Stimulated activated memory B cell treated with anti-CD40 and anti-IgM and Interleukin-4, amounts not matched to agents 10 μg/mL and 1 μg/mL and 100 μg/mL, for 72 hours (primary cell): Measurements from ENCODE around the gene KCNJ6.
"Not testable (repeated sequence)": the region's sequence is repeated elsewhere in the genome, so short reads cannot be mapped to it uniquely, and the experiment has no call there.

Source experiments
- ATAC-seq: fragments of 150-1000 bp; cut with Tn5 transposase; 2 replicates; pipeline ENCODE4 v1.10.0; 2021
- H3K27ac Mint-ChIP-seq: one replicate; pipeline ENCODE4 v1.8.0; 2022; ENCODE audit warnings: mild to moderate bottlenecking, mixed read lengths
- H3K27me3 Mint-ChIP-seq: one replicate; pipeline ENCODE4 v1.8.0; 2022; ENCODE audit warnings: mixed read lengths
- H3K36me3 Mint-ChIP-seq: one replicate; pipeline ENCODE4 v1.8.0; 2022; ENCODE audit warnings: mixed read lengths
- H3K4me1 Mint-ChIP-seq: one replicate; pipeline ENCODE4 v1.8.0; 2022; ENCODE audit warnings: mixed read lengths
- H3K4me3 Mint-ChIP-seq: one replicate; pipeline ENCODE4 v1.8.0; 2022; ENCODE audit warnings: mild to moderate bottlenecking, moderate library complexity, mixed read lengths
- H3K9me3 Mint-ChIP-seq: one replicate; pipeline ENCODE4 v1.8.0; 2022; ENCODE audit warnings: mixed read lengths

The KCNJ6 gene

GRCh38 chr21:37618081-37618480, 298.2 kb downstream of the KCNJ6 start:
- peaks cover 7% of the 10 kb centered on the region for H3K9me3 Mint-ChIP-seq
- H3K4me1 Mint-ChIP-seq: no peaks in the 10 kb centered on the region
- H3K27me3 Mint-ChIP-seq: peaks cover 19% of the 10 kb centered on the region
- no peak overlapping the region for H3K27ac Mint-ChIP-seq
- H3K4me3 Mint-ChIP-seq: no peak overlapping the region
- H3K36me3 Mint-ChIP-seq: no peaks in the 10 kb centered on the region
- no peak for ATAC-seq

- H3K27ac Mint-ChIP-seq: no peak overlapping the region
- no peak overlapping the region for H3K4me3 Mint-ChIP-seq
- H3K27me3 Mint-ChIP-seq: peaks cover 8% of the 10 kb centered on the region
- H3K9me3 Mint-ChIP-seq: peaks cover 7% of the 10 kb centered on the region
- no peaks in the 10 kb centered on the region for H3K4me1 Mint-ChIP-seq
- ATAC-seq: no peak
- H3K36me3 Mint-ChIP-seq: no peaks in the 10 kb centered on the region
Observed at GRCh38 chr21:37615962-37616361, 300.3 kb downstream of the KCNJ6 start.

GRCh38 chr21:37614351-37614875, 301.8 kb downstream of the KCNJ6 start:
- peaks cover 8% of the 10 kb centered on the region for H3K27me3 Mint-ChIP-seq
- no peaks in the 10 kb centered on the region for H3K36me3 Mint-ChIP-seq
- H3K4me3 Mint-ChIP-seq: no peak overlapping the region
- no peak overlapping the region for H3K27ac Mint-ChIP-seq
- no peaks in the 10 kb centered on the region for H3K4me1 Mint-ChIP-seq
- peaks cover 7% of the 10 kb centered on the region for H3K9me3 Mint-ChIP-seq
- ATAC-seq: no peak

- Mint-ChIP-seq H3K9me3 (peaks cover 9% of the 10 kb centered on the region), H3K27ac (no peak overlapping the region), H3K27me3 (peaks cover 29% of the 10 kb centered on the region), H3K4me3 (no peak overlapping the region), H3K36me3 (no peaks in the 10 kb centered on the region), H3K4me1 (no peaks in the 10 kb centered on the region)
- ATAC-seq: no peak
Observed at GRCh38 chr21:37607081-37607480, 309.2 kb downstream of the KCNJ6 start.

- Mint-ChIP-seq H3K27ac (no peak overlapping the region), H3K4me3 (no peak overlapping the region), H3K27me3 (peaks cover 29% of the 10 kb centered on the region), H3K9me3 (peaks cover 9% of the 10 kb centered on the region), H3K4me1 (no peaks in the 10 kb centered on the region), H3K36me3 (no peaks in the 10 kb centered on the region)
- ATAC-seq: no peak
Observed at GRCh38 chr21:37606549-37606948, 309.7 kb downstream of the KCNJ6 start.

- no peaks in the 10 kb centered on the region for H3K4me1 Mint-ChIP-seq
Observed at GRCh38 chr21:37605006-37605405, 311.3 kb downstream of the KCNJ6 start.

GRCh38 chr21:37603129-37603528, 313.1 kb downstream of the KCNJ6 start:
- Mint-ChIP-seq H3K27me3 (peaks cover 29% of the 10 kb centered on the region), H3K27ac (no peak overlapping the region), H3K4me3 (no peak overlapping the region), H3K9me3 (peaks cover 12% of the 10 kb centered on the region), H3K36me3 (no peaks in the 10 kb centered on the region), H3K4me1 (no peaks in the 10 kb centered on the region)
- ATAC-seq: no peak

More at GRCh38 chr21:37605006-37605405, 311.3 kb downstream of the KCNJ6 start:
- no peak overlapping the region for H3K27ac Mint-ChIP-seq
- peaks cover 9% of the 10 kb centered on the region for H3K9me3 Mint-ChIP-seq
- ATAC-seq: no peak
- H3K27me3 Mint-ChIP-seq: peaks cover 29% of the 10 kb centered on the region
- no peak overlapping the region for H3K4me3 Mint-ChIP-seq
- no peaks in the 10 kb centered on the region for H3K36me3 Mint-ChIP-seq

- no peak for ATAC-seq
- no peak overlapping the region for H3K4me3 Mint-ChIP-seq
- H3K27ac Mint-ChIP-seq: no peak overlapping the region
- no peaks in the 10 kb centered on the region for H3K4me1 Mint-ChIP-seq
- H3K27me3 Mint-ChIP-seq: peaks cover 24% of the 10 kb centered on the region
- no peaks in the 10 kb centered on the region for H3K36me3 Mint-ChIP-seq
- H3K9me3 Mint-ChIP-seq: peaks cover 12% of the 10 kb centered on the region
Observed at GRCh38 chr21:37601915-37602314, 314.3 kb downstream of the KCNJ6 start.

GRCh38 chr21:37601027-37601426, 315.2 kb downstream of the KCNJ6 start:
- H3K36me3 Mint-ChIP-seq: no peaks in the 10 kb centered on the region
- no peak overlapping the region for H3K4me3 Mint-ChIP-seq
- H3K9me3 Mint-ChIP-seq: peaks cover 12% of the 10 kb centered on the region
- no peak for ATAC-seq
- no peaks in the 10 kb centered on the region for H3K4me1 Mint-ChIP-seq
- peaks cover 15% of the 10 kb centered on the region for H3K27me3 Mint-ChIP-seq
- H3K27ac Mint-ChIP-seq: no peak overlapping the region

- no peak for ATAC-seq
- H3K36me3 Mint-ChIP-seq: no peaks in the 10 kb centered on the region
- H3K27ac Mint-ChIP-seq: no peak overlapping the region
- peaks cover 2% of the 10 kb centered on the region for H3K9me3 Mint-ChIP-seq
- H3K4me1 Mint-ChIP-seq: no peaks in the 10 kb centered on the region
- H3K27me3 Mint-ChIP-seq: peaks cover 7% of the 10 kb centered on the region
- no peak overlapping the region for H3K4me3 Mint-ChIP-seq
Observed at GRCh38 chr21:37595944-37596343, 320.3 kb downstream of the KCNJ6 start.

- Mint-ChIP-seq H3K27me3 (peaks cover 7% of the 10 kb centered on the region), H3K27ac (no peak overlapping the region), H3K4me3 (no peak overlapping the region), H3K4me1 (no peaks in the 10 kb centered on the region), H3K36me3 (no peaks in the 10 kb centered on the region), H3K9me3 (peaks cover 2% of the 10 kb centered on the region)
- ATAC-seq: no peak
Observed at GRCh38 chr21:37594472-37594951, 321.7 kb downstream of the KCNJ6 start.

- peaks cover 2% of the 10 kb centered on the region for H3K9me3 Mint-ChIP-seq
- no peaks in the 10 kb centered on the region for H3K4me1 Mint-ChIP-seq
Observed at GRCh38 chr21:37593740-37594471, 322.4 kb downstream of the KCNJ6 start.

GRCh38 chr21:37593015-37593414, 323.2 kb downstream of the KCNJ6 start:
- Mint-ChIP-seq H3K27ac (no peak overlapping the region), H3K27me3 (peaks cover 7% of the 10 kb centered on the region), H3K9me3 (no peaks in the 10 kb centered on the region), H3K36me3 (no peaks in the 10 kb centered on the region), H3K4me1 (no peaks in the 10 kb centered on the region), H3K4me3 (no peak overlapping the region)
- ATAC-seq: no peak

More at GRCh38 chr21:37593740-37594471, 322.4 kb downstream of the KCNJ6 start:
- Mint-ChIP-seq H3K27ac (no peak overlapping the region), H3K4me3 (no peak overlapping the region), H3K27me3 (peaks cover 7% of the 10 kb centered on the region), H3K36me3 (no peaks in the 10 kb centered on the region)
- ATAC-seq: no peak

- Mint-ChIP-seq H3K4me3 (no peak overlapping the region), H3K4me1 (no peaks in the 10 kb centered on the region), H3K27ac (no peak overlapping the region), H3K27me3 (peaks cover 7% of the 10 kb centered on the region), H3K9me3 (no peaks in the 10 kb centered on the region), H3K36me3 (no peaks in the 10 kb centered on the region)
- no peak for ATAC-seq
Observed at GRCh38 chr21:37592496-37592895, 323.8 kb downstream of the KCNJ6 start.

- not testable (repeated sequence) for H3K9me3 Mint-ChIP-seq, H3K4me3 Mint-ChIP-seq, H3K27me3 Mint-ChIP-seq, H3K36me3 Mint-ChIP-seq, H3K4me1 Mint-ChIP-seq, ATAC-seq, H3K27ac Mint-ChIP-seq
Observed at GRCh38 chr21:37591994-37592393, 324.3 kb downstream of the KCNJ6 start.

- H3K9me3 Mint-ChIP-seq, H3K36me3 Mint-ChIP-seq, H3K4me1 Mint-ChIP-seq, H3K27me3 Mint-ChIP-seq, H3K27ac Mint-ChIP-seq, ATAC-seq, H3K4me3 Mint-ChIP-seq: not testable (repeated sequence)
Observed at GRCh38 chr21:37590836-37591235, 325.4 kb downstream of the KCNJ6 start.
